Measurements from ENCODE around the gene EXOC6. TPM values are rescaled to one million over a fixed set of nuclear protein-coding genes. Genes with fewer than 3 reads are reported as not detected.

The EXOC6 gene
- total RNA-seq, 1 donor from 2014 or later: 9.1 TPM

DNA sequence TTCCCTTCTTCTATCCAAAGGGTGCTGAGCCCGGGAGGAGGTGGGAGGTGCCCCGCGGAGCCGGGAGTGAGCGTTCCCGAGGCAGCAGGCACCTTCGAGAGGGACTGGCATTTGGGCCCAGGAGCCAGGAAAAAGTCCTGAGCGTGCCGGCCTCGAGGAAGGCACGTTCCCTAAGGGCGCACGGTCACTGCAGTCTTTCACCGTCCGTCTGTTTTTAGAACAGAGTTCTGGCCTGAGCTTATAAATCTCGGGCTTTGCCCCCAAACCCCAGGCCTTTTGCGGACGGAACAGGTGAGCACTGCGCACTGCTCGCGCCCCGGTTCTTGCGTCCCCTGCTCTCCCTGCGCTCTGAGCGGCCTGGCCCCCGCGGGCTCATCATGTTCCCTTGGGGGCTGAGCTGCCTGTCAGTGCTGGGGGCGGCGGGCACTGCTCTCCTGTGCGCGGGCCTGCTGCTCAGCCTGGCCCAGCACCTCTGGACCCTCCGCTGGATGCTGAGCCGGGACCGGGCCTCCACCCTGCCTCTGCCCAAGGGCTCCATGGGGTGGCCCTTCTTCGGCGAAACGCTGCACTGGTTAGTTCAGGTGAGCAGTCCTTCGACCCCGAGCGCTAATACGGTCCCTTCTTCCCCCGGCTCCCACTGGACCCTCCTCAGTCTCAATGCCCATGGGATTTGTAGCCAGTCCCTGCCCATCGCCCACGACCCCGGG is 212.7 kb downstream of the EXOC6 start:
- H3K4me1 Mint-ChIP-seq (ENCODE audit: low read depth, unreplicated experiment): peaks cover 13% of the 10 kb centered on the region
- H3K27ac Mint-ChIP-seq (ENCODE audit: unreplicated experiment): no peak overlapping the region
- peak overlapping the region; percentile 46 for H3K4me3 Mint-ChIP-seq (ENCODE audit: unreplicated experiment)
- no peak for DNase-seq
- H3K36me3 Mint-ChIP-seq (ENCODE audit: unreplicated experiment): no peaks in the 10 kb centered on the region
- peaks cover 15% of the 10 kb centered on the region for H3K9me3 Mint-ChIP-seq (ENCODE audit: unreplicated experiment)
- peaks cover 26% of the 10 kb centered on the region for H3K27me3 Mint-ChIP-seq (ENCODE audit: unreplicated experiment)
- TF ChIP-seq, protein P1, sequence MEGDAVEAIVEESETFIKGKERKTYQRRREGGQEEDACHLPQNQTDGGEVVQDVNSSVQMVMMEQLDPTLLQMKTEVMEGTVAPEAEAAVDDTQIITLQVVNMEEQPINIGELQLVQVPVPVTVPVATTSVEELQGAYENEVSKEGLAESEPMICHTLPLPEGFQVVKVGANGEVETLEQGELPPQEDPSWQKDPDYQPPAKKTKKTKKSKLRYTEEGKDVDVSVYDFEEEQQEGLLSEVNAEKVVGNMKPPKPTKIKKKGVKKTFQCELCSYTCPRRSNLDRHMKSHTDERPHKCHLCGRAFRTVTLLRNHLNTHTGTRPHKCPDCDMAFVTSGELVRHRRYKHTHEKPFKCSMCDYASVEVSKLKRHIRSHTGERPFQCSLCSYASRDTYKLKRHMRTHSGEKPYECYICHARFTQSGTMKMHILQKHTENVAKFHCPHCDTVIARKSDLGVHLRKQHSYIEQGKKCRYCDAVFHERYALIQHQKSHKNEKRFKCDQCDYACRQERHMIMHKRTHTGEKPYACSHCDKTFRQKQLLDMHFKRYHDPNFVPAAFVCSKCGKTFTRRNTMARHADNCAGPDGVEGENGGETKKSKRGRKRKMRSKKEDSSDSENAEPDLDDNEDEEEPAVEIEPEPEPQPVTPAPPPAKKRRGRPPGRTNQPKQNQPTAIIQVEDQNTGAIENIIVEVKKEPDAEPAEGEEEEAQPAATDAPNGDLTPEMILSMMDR (IDR thresholded peaks at IDR 0.05; ENCODE audit: partially characterized antibody, unreplicated experiment): no peak

DNA sequence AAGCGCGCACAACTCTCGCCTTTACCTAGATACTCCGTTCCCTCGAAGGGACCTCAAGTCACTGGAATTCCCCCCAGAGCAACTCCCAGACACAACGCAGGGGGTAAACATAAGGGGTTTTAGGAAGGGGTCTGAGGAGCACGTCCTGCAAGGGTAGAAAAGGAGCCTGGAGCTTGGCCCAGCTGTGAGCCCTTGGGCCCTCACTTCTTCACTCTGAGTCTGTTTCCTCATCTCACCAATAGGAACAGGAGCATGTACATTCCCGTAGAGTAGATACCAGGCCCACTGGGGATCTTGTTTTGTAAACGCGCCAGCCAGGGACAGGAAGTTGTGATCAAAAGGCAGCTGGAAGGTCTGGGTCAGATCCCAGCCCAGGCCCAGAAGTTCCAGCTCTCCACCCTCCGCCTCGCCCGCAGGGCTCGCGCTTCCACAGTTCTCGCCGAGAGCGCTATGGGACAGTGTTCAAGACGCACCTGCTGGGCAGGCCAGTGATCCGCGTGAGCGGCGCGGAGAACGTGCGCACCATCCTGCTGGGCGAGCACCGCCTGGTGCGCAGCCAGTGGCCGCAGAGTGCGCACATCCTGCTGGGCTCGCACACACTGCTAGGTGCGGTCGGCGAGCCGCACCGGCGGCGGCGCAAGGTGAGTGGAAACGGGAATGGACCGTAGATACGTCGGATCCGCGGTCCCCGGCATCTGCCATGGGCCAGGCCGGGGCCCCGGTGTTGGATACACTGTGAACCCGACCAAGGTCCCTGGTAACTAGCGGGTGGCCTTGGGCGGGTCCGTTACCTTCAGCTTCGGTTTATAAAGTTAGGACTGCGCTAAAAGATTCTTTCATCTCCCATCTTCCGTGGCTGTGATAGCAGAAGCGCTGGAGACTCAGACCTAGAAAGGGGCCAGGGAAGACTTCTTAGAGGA is 213.5 kb downstream of the EXOC6 start:
- H3K36me3 Mint-ChIP-seq (ENCODE audit: unreplicated experiment): no peaks in the 10 kb centered on the region
- peaks cover 13% of the 10 kb centered on the region for H3K4me1 Mint-ChIP-seq (ENCODE audit: low read depth, unreplicated experiment)
- peaks cover 19% of the 10 kb centered on the region for H3K9me3 Mint-ChIP-seq (ENCODE audit: unreplicated experiment)
- no peak overlapping the region for H3K27ac Mint-ChIP-seq (ENCODE audit: unreplicated experiment)
- peak overlapping the region; percentile 79 for H3K4me3 Mint-ChIP-seq (ENCODE audit: unreplicated experiment)
- TF ChIP-seq, protein P1 (IDR thresholded peaks at IDR 0.05; ENCODE audit: partially characterized antibody, unreplicated experiment): no peak
- H3K27me3 Mint-ChIP-seq (ENCODE audit: unreplicated experiment): peaks cover 26% of the 10 kb centered on the region
- DNase-seq: no peak

DNA sequence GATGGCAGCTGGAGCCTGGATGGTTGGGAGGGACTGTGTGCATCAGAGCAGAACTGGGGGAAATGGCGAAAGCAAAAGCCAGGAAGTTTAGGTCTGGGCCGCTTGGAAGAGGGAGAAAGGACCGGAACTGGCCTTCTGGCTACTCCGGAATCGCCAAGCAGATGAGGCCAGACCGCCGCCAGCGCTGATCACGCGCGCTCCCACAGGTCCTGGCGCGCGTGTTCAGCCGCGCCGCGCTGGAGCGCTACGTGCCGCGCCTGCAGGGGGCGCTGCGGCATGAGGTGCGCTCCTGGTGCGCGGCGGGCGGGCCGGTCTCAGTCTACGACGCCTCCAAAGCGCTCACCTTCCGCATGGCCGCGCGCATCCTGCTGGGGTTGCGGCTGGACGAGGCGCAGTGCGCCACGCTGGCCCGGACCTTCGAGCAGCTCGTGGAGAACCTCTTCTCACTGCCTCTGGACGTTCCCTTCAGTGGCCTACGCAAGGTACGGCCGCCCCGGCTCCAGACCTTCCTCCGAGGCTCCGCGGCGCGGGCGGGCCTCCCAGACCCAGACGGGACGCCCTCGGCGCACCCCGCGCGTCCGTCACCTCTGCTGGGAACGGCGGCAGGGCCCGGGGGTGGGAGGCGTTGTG is 214.3 kb downstream of the EXOC6 start:
- peak; percentile 69 for DNase-seq
- Mint-ChIP-seq H3K4me1 (ENCODE audit: low read depth, unreplicated experiment) (peaks cover 13% of the 10 kb centered on the region), H3K27me3 (ENCODE audit: unreplicated experiment) (peaks cover 31% of the 10 kb centered on the region), H3K4me3 (ENCODE audit: unreplicated experiment) (peak overlapping the region; percentile 79), H3K27ac (ENCODE audit: unreplicated experiment) (no peak overlapping the region), H3K36me3 (ENCODE audit: unreplicated experiment) (no peaks in the 10 kb centered on the region), H3K9me3 (ENCODE audit: unreplicated experiment) (peaks cover 23% of the 10 kb centered on the region)
- TF ChIP-seq, protein P1 (IDR thresholded peaks at IDR 0.05; ENCODE audit: partially characterized antibody, unreplicated experiment): peak; percentile 90

DNA sequence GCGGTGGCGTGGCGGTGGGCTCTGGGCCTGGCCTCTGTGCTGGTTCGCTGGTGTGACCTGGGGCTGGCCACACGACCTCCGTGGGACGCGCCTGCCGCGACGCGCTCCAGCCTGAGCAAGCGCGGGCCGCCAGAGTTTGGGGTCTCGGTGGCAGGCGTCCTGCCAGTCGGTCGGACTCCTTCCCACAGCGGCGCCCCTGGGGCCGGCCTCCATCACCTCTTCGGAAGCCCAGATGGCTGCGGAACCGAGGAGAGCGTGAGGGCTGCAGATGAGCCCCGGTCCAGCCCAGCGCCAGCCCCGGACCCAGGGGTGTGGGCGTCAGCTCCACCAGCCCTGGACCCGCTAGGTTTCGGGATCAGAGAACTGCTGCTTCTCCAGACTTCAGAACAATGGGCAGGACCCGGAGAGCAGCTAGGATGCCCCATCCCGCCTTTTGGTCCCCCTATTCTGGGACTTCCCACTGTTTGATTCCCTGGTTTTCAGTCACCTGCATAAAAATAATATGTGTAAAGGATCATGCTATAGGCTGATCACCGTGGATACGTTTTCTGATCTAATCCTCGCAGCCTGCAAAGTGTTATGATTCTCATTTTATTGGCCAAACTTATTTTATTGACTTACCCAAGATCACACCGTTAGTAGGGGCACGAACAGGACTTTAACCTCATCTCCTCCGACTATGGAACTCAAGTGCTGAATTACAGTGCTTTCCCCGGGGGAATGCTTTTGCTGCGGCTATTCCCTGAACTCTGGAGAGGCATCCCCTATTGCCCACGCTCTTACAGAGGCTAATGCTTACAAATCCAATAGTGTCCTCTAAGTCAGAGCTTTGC is 215.0 kb downstream of the EXOC6 start:
- no peak for DNase-seq
- peak overlapping the region; percentile 71 for H3K4me3 Mint-ChIP-seq (ENCODE audit: unreplicated experiment)

More for the DNA sequence above, 215.0 kb downstream of the EXOC6 start:
- Mint-ChIP-seq H3K9me3 (ENCODE audit: unreplicated experiment) (peaks cover 26% of the 10 kb centered on the region), H3K4me1 (ENCODE audit: low read depth, unreplicated experiment) (peaks cover 13% of the 10 kb centered on the region), H3K27me3 (ENCODE audit: unreplicated experiment) (peaks cover 33% of the 10 kb centered on the region), H3K36me3 (ENCODE audit: unreplicated experiment) (no peaks in the 10 kb centered on the region), H3K27ac (ENCODE audit: unreplicated experiment) (no peak overlapping the region)
- TF ChIP-seq, protein P1 (IDR thresholded peaks at IDR 0.05; ENCODE audit: partially characterized antibody, unreplicated experiment): no peak

All from glutamatergic neuron (in vitro differentiated cells).